ENCODE measurements around the gene GTF2H1. TPM values are rescaled to one million over a fixed set of nuclear protein-coding genes. Genes with fewer than 3 reads are reported as not detected.

Gene GTF2H1
- total and polyA plus RNA-seq, 9 of the 15 experiments (the other 6 are each of a cell fraction or from before 2014, with no cell fraction given), result 56.9 to 126 (median 92.1) TPM

DNA sequence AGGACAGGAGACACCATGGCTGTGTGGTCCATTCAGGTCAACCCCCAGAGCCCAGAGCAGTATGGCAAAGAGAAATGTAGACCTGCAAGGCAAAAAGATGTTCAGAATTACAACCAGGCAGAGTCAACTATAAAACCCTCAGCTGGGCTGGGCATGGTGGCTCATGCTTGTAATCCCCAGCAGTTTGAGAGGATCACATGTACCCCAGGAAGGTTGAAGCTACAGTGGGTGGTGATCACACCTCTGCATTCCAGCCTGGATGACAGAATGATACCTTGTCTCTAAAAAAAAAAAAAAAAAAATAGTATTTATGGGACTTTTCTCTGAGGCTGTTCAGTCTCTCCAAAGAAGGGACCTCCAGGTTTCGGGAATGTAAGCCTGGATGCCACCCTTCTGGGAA lies 53.6 kb downstream of the GTF2H1 start:
- intact Hi-C loops (cut with micrococcal nuclease) (no loop called here), in situ Hi-C loops (cut with MboI) (no loop called here)
- no TSS peak for BruUV-seq (replicated peaks)
- H3K9ac ChIP-seq (ENCODE audit: insufficient read depth in 1 of 2, low read depth in 2 of 2, low read length in 2 of 2), result no peak overlapping the region
- DNase-seq (ENCODE audit: extremely low read depth in 1 of 4, low spot score in 3 of 4) (no peak), ATAC-seq (no peak), FAIRE-seq (no peak)
- CTCF ChIA-PET (ENCODE audit: low intra/inter-chr PET ratio), result no interaction called here
- H3K4me3 ChIP-seq, result no peak overlapping the region
- H3K9me1 ChIP-seq (ENCODE audit: control insufficient read depth, insufficient read depth, low read length), result no peaks in the 10 kb centered on the region
- no peaks in the 10 kb centered on the region for H3K9me3 ChIP-seq (replicated peaks; ENCODE audit: control insufficient read depth, insufficient read depth, low read depth, low read length)
- H3K4me2 ChIP-seq (ENCODE audit: insufficient read depth, low read length), result no peak overlapping the region
- POLR2A ChIA-PET, result interaction anchor here (0.6 to 1.1 kb wide), 2 partner anchors 18 to 39 kb away, joined by 3 read pairs; partner anchors contain the start of gene LDHA
- H4K20me1 ChIP-seq (replicated peaks; ENCODE audit: control insufficient read depth, insufficient read depth, low read length), result no peaks in the 10 kb centered on the region
- H3K79me2 ChIP-seq (ENCODE audit: control insufficient read depth, insufficient read depth, low read length), result no peaks in the 10 kb centered on the region
- no peaks in the 10 kb centered on the region for H3K36me3 ChIP-seq (ENCODE audit: control insufficient read depth, insufficient read depth, low read length)
- H3K27me3 ChIP-seq (ENCODE audit: control insufficient read depth in 2 of 2, insufficient read depth in 2 of 2, low read length in 2 of 2), result no peaks in the 10 kb centered on the region
- no peak overlapping the region for H3K27ac ChIP-seq (ENCODE audit: extremely low read depth, low read depth, low read length)
- TF ChIP-seq SMAD2 (IDR thresholded peaks at IDR 0.05; ENCODE audit: low read depth, low read length) (no peak), CREB1 (IDR thresholded peaks at IDR 0.05) (no peak), CREB1 (CRISPR knock-in tag; IDR thresholded peaks at IDR 0.05) (no peak), SRSF9 (IDR thresholded peaks at IDR 0.05; ENCODE audit: borderline replicate concordance, low read depth, low read length) (no peak), HDAC3 (IDR thresholded peaks at IDR 0.05; ENCODE audit: borderline replicate concordance, partially characterized antibody) (no peak), ELK1 (CRISPR knock-in tag; IDR thresholded peaks at IDR 0.05) (no peak), RUNX1 (IDR thresholded peaks at IDR 0.05; ENCODE audit: low read depth) (no peak), CHD1 (IDR thresholded peaks at IDR 0.05; ENCODE audit: low read length) (no peak)
- TF ChIP-seq, protein P1, sequence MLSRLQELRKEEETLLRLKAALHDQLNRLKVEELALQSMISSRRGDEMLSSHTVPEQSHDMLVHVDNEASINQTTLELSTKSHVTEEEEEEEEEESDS (CRISPR knock-in tag; IDR thresholded peaks at IDR 0.05), result no peak
- peaks cover 0 to 7% of the 10 kb centered on the region in 2 experiments; a peak in 2 of 5 replicates for H3K4me1 ChIP-seq (replicated peaks in 1 of 2; ENCODE audit: control insufficient read depth in 2 of 2, insufficient read depth in 2 of 2, low read length in 2 of 2)
- 67% methylated on average over 1 of the region's 1 CpG for WGBS (ENCODE audit: insufficient coverage, low coverage, missing lambda C conversion rate)
- no peak overlapping the region for H2AFZ ChIP-seq (ENCODE audit: low read depth, low read length)

Data from K562 (cell line).